AG10803 (cell line): ENCODE results near the gene MS4A15.

Experiments
- DNase-seq: peaks from one replicate; pipeline ENCODE4 v3.0.0; 2010; ENCODE audit warnings: low read depth
- H3K4me3 ChIP-seq: 2 replicates; pipeline ENCODE4 v1.5.1; 2011; ENCODE audit warnings: mild to moderate bottlenecking, low read length, control low read depth
- CTCF ChIP-seq: conservative IDR thresholded peaks from 2 replicates; pipeline ENCODE4 v1.5.1; 2011; ENCODE audit warnings: mild to moderate bottlenecking, low read length, control low read depth, inconsistent platforms

Gene MS4A15

GRCh38 chr11:60788401-60789125 lies 31.9 kb downstream of the MS4A15 start:
- no peak for DNase-seq
- TF ChIP-seq CTCF: no peak
- no peak overlapping the region for H3K4me3 ChIP-seq

- DNase-seq: no peak
- TF ChIP-seq CTCF: no peak
- H3K4me3 ChIP-seq: no peak overlapping the region
These were observed 34.1 kb downstream of the MS4A15 start for GRCh38 chr11:60790726-60791125.

- no peak overlapping the region for H3K4me3 ChIP-seq
- no peak for DNase-seq
- no peak for TF ChIP-seq CTCF
These were observed 34.7 kb downstream of the MS4A15 start for GRCh38 chr11:60791153-60791933.

- no peak overlapping the region for H3K4me3 ChIP-seq
These were observed 35.9 kb downstream of the MS4A15 start for GRCh38 chr11:60792521-60792920.

GRCh38 chr11:60795291-60795690 lies 38.6 kb downstream of the MS4A15 start:
- DNase-seq: no peak
- no peak for TF ChIP-seq CTCF
- H3K4me3 ChIP-seq: no peak overlapping the region

More at GRCh38 chr11:60792521-60792920, 35.9 kb downstream of the MS4A15 start:
- DNase-seq: no peak
- TF ChIP-seq CTCF: no peak

GRCh38 chr11:60797846-60798630 lies 41.4 kb downstream of the MS4A15 start:
- H3K4me3 ChIP-seq: no peak overlapping the region
- no peak for DNase-seq
- TF ChIP-seq CTCF: no peak
